ENCODE data around the gene KNL1. TPM values are rescaled to one million over a fixed set of nuclear protein-coding genes. Genes with fewer than 3 reads are reported as not detected.
A peak's percentile ranks its signal among the peaks of the same experiment; 100 is the strongest.

Gene KNL1, protein sequence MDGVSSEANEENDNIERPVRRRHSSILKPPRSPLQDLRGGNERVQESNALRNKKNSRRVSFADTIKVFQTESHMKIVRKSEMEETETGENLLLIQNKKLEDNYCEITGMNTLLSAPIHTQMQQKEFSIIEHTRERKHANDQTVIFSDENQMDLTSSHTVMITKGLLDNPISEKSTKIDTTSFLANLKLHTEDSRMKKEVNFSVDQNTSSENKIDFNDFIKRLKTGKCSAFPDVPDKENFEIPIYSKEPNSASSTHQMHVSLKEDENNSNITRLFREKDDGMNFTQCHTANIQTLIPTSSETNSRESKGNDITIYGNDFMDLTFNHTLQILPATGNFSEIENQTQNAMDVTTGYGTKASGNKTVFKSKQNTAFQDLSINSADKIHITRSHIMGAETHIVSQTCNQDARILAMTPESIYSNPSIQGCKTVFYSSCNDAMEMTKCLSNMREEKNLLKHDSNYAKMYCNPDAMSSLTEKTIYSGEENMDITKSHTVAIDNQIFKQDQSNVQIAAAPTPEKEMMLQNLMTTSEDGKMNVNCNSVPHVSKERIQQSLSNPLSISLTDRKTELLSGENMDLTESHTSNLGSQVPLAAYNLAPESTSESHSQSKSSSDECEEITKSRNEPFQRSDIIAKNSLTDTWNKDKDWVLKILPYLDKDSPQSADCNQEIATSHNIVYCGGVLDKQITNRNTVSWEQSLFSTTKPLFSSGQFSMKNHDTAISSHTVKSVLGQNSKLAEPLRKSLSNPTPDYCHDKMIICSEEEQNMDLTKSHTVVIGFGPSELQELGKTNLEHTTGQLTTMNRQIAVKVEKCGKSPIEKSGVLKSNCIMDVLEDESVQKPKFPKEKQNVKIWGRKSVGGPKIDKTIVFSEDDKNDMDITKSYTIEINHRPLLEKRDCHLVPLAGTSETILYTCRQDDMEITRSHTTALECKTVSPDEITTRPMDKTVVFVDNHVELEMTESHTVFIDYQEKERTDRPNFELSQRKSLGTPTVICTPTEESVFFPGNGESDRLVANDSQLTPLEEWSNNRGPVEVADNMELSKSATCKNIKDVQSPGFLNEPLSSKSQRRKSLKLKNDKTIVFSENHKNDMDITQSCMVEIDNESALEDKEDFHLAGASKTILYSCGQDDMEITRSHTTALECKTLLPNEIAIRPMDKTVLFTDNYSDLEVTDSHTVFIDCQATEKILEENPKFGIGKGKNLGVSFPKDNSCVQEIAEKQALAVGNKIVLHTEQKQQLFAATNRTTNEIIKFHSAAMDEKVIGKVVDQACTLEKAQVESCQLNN (N-terminal part only)
- 33.4 and 35.3 TPM in 2 replicates for total RNA-seq
- long read RNA-seq, full-length matches to known transcripts: 68 of 99 reads
- long read RNA-seq, partial matches to known transcripts: 8 of 99 reads
- long read RNA-seq, other reads (novel, unspliced or antisense): 23 of 99 reads

DNA sequence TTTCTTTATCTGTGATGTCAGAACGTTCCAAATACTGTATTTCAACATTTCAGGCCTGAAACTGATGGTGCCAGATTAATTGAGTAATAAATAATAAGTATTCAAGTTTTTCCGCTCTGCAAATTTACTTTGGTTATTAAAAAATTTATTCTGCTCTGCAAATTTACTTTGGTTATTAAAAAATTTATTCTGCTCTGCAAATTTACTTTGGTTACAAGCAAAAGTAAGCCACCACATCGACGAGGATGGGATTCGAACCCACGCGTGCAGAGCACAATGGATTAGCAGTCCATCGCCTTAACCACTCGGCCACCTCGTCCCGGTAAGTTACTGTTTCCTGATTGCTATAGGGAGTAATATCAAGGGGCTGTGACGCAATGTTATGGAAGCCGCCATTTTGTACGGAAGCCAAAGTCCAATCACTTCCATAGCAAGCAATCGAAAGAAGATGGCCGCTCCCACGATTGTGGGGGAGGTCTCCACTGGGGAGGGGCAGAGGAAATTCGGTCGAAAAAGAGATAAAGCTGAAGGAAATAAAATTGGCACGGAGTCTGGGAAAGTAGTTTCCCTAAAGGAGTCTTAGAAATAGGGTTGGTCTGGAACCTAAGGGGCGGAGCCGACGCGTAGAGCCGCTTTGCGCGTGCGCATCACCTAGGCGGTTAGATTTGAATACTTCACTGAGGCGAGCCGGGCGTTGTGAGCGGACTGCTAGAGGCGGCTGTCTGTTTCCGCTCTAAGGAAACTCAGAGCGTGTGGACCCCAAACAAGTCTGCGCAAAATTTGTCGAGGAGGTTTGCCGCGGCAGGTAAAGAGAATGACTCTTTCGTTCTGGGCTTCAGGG is at the start of gene KNL1:
TSS of gene KNL1 (plus strand) at position 662 of the 841 bp plus-strand sequence. CDS start 8,683 bp downstream, outside the sequence.
- Mint-ChIP-seq H3K27ac (ENCODE audit: unreplicated experiment) (peak within 1 kb of the TSS; percentile 100), H3K4me1 (peaks cover 25% of the 10 kb centered on the region), H3K9me3 (peaks cover 2% of the 10 kb centered on the region), H3K36me3 (ENCODE audit: low read depth) (peaks cover 4% of the 10 kb centered on the region), H3K4me3 (peak within 1 kb of the TSS; percentile 97), H3K27me3 (ENCODE audit: low read depth) (peaks cover 18% of the 10 kb centered on the region)
- TF ChIP-seq, protein P1, sequence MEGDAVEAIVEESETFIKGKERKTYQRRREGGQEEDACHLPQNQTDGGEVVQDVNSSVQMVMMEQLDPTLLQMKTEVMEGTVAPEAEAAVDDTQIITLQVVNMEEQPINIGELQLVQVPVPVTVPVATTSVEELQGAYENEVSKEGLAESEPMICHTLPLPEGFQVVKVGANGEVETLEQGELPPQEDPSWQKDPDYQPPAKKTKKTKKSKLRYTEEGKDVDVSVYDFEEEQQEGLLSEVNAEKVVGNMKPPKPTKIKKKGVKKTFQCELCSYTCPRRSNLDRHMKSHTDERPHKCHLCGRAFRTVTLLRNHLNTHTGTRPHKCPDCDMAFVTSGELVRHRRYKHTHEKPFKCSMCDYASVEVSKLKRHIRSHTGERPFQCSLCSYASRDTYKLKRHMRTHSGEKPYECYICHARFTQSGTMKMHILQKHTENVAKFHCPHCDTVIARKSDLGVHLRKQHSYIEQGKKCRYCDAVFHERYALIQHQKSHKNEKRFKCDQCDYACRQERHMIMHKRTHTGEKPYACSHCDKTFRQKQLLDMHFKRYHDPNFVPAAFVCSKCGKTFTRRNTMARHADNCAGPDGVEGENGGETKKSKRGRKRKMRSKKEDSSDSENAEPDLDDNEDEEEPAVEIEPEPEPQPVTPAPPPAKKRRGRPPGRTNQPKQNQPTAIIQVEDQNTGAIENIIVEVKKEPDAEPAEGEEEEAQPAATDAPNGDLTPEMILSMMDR (conservative IDR thresholded peaks at IDR 0.05): no peak
- DNase-seq (ENCODE audit: low read depth, low spot score): peak; percentile 97

DNA sequence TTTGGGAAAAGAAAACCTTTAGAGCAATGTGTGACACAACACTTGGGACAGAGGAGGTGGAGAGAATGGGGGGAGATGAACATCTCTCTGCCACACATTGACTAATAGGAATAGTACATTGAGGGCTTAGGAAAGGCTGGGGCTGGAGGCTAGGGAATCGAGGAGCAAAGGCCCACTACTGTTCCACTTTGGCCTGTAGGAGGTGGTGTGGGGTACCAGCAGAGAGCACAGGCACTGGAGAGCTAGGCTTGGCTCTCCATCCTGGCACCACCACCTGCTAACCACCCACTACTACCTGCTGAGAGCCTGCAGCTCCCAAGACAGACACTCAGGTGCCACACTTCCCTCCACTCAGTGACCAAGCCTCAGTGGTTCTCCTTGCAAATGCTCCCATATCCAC is 48.6 kb upstream of the KNL1 start:
- no peaks in the 10 kb centered on the region for H3K4me1 Mint-ChIP-seq
- H3K9me3 Mint-ChIP-seq: no peaks in the 10 kb centered on the region
- no peaks in the 10 kb centered on the region for H3K27me3 Mint-ChIP-seq (ENCODE audit: low read depth)
- H3K4me3 Mint-ChIP-seq: no peak overlapping the region
- no peak overlapping the region for H3K27ac Mint-ChIP-seq (ENCODE audit: unreplicated experiment)
- TF ChIP-seq, protein P1 (conservative IDR thresholded peaks at IDR 0.05): no peak
- no peak for DNase-seq (ENCODE audit: low read depth, low spot score)
- H3K36me3 Mint-ChIP-seq (ENCODE audit: low read depth): no peaks in the 10 kb centered on the region

DNA sequence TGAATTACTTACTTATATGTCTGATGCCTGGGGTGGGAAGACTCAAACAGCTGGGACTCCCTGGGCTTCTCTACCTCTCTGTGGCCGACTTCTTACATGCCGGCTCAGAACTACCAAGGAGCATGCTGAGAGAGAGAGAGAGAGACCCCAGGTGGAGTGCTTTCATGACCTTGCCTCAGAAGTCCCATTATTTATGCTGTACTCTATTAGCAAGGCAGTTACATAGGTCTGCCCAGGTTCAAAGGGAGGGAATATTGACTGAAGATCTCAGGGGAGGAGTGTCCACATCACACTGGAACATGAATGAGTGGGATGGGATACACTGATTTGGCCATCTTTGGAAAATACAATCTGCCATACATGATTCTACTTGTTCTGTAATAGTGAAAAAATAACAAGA is 45.4 kb upstream of the KNL1 start:
- TF ChIP-seq, protein P1 (conservative IDR thresholded peaks at IDR 0.05): no peak
- no peak for DNase-seq (ENCODE audit: low read depth, low spot score)
- Mint-ChIP-seq H3K9me3 (no peaks in the 10 kb centered on the region), H3K27me3 (ENCODE audit: low read depth) (no peaks in the 10 kb centered on the region), H3K4me3 (no peak overlapping the region), H3K36me3 (ENCODE audit: low read depth) (no peaks in the 10 kb centered on the region), H3K4me1 (no peaks in the 10 kb centered on the region), H3K27ac (ENCODE audit: unreplicated experiment) (no peak overlapping the region)

DNA sequence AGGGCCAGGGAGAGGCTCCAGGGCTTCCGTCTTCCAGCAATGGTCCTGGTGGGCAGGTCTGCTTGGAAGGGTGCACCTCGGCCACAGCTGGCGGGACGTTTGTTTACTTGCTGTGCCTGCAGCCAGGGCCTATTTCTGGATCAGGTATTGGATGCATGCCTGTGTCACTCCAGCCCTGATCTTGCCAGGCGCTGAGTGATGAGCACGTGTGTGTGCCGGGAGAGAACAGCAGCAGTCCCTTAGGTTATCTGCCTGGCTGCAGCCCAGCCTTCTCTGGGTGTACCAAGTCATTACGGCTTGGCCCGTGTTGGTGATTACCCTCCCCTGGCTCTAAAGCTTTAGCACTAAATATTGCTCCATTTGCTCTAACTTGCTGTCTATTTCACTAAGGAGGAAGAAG is 44.2 kb upstream of the KNL1 start:
- H3K36me3 Mint-ChIP-seq (ENCODE audit: low read depth): no peaks in the 10 kb centered on the region
- H3K27me3 Mint-ChIP-seq (ENCODE audit: low read depth): no peaks in the 10 kb centered on the region
- TF ChIP-seq, protein P1 (conservative IDR thresholded peaks at IDR 0.05): no peak
- no peak overlapping the region for H3K4me3 Mint-ChIP-seq
- no peaks in the 10 kb centered on the region for H3K9me3 Mint-ChIP-seq
- H3K27ac Mint-ChIP-seq (ENCODE audit: unreplicated experiment): no peak overlapping the region
- DNase-seq (ENCODE audit: low read depth, low spot score): no peak
- peaks cover 6% of the 10 kb centered on the region for H3K4me1 Mint-ChIP-seq
